SJCRH30 (cell line): ENCODE measurements around the gene VWF. TPM values are rescaled to one million over a fixed set of nuclear protein-coding genes. Genes with fewer than 3 reads are reported as not detected.

Experiments used
- DNase-seq, 2 experiments: peaks; one replicate each; pipeline ENCODE4 v3.0.0-alpha.2; 2015 to 2020
- H3K27ac ChIP-seq: fragments of 250-450 bp; sonication (Bioruptor Pico); 2 replicates; pipeline ENCODE4 v1.5.1; 2020; ENCODE audit warnings: mild to moderate bottlenecking, moderate library complexity
- H3K27me3 ChIP-seq: fragments of 250-450 bp; sonication (Bioruptor Pico); 2 replicates; pipeline ENCODE4 v1.5.1; 2020; ENCODE audit warnings: mild to moderate bottlenecking, moderate library complexity
- H3K36me3 ChIP-seq: fragments of 250-450 bp; sonication (Bioruptor Pico); 2 replicates; pipeline ENCODE4 v1.5.1; 2020; ENCODE audit warnings: mild to moderate bottlenecking, moderate library complexity
- H3K4me1 ChIP-seq: fragments of 250-450 bp; sonication (Bioruptor Pico); 2 replicates; pipeline ENCODE4 v1.5.1; 2020; ENCODE audit warnings: mild to moderate bottlenecking, moderate library complexity
- H3K4me3 ChIP-seq: fragments of 250-450 bp; sonication (Bioruptor Pico); 2 replicates; pipeline ENCODE4 v1.5.1; 2020; ENCODE audit warnings: mild to moderate bottlenecking, moderate library complexity
- H3K9me3 ChIP-seq: fragments of 250-450 bp; sonication (Bioruptor Pico); replicated peaks from 2 replicates; pipeline ENCODE4 v1.5.1; 2020; ENCODE audit warnings: mild to moderate bottlenecking, moderate library complexity
- total RNA-seq: library from RNA; depleted of rRNA; stranded (reverse); fragments of >200 nt; shearing (Covaris generic); gene quantifications from 2 replicates; pipeline ENCODE4 v1.2.3, GENCODE V29; 2014; rRNA removed

Gene VWF
- total RNA-seq, 1 experiment from 2014 or later, result 0.73 TPM

DNA sequence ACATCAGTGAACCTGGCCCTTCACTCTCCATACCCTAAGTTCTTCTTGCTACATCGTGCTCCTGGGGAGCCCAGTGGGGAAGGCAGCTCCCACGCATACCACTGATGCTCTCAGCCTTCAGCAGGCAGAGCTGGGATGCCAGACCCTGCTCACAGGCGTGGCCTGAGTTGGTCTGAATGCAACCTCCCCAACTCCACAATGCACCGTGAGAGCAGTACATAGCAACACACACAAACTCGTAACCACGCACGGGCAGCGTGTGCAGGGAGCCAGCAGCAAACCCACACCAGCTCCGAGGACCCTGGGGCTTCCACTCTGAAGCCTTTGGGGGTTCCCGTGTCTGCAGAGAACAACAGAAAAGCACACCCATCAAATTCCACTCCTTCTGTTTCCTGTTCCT lies 216.7 kb downstream of the VWF start:
- Histone ChIP-seq H3K4me1 (no peaks in the 10 kb centered on the region), H3K36me3 (no peaks in the 10 kb centered on the region), H3K9me3 (no peaks in the 10 kb centered on the region), H3K27ac (no peak overlapping the region), H3K4me3 (no peak overlapping the region), H3K27me3 (peaks cover 11% of the 10 kb centered on the region)
- no peak for DNase-seq

DNA sequence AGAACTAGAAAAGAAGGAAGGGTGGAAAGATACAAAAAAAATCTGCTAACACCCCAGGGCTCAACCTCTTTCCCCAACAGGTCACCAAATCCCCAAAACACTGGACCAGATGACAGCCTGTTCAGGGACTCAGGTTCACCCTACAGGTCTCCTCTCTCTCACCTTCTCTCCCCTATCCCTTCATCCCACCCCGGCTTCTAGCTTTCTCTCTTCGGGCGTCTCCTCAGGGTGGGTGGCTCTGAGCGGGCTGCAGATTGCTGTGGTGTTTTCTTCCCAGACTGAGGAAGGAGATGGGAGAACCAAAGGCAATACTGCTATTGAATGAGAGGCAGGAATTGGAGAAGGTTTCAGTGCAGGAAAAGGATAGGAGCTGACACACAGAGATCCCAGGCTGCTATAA lies 218.7 kb downstream of the VWF start:
- Histone ChIP-seq H3K27me3 (peaks cover 3% of the 10 kb centered on the region), H3K36me3 (no peaks in the 10 kb centered on the region), H3K4me3 (no peak overlapping the region), H3K27ac (no peak overlapping the region), H3K9me3 (no peaks in the 10 kb centered on the region), H3K4me1 (no peaks in the 10 kb centered on the region)
- DNase-seq, result no peak

DNA sequence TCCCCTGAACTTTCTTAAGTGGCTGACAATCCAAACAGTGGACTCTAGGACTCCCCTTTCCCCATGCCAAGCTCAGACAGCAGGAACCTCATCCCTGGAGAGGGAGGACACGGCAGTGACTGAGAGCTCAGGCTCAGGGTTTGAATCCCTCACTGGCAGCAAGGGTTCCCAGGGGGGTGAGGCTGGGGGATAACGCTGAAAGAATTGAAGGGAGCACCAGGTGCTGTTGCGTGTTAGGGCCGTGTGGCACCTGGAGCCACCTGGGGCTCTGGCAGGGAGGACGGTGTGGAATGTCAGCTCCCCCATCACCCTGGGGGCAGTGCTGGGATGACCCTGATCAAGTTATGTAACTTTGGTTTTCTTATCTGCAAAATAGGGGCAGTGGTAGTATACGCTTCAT lies 219.5 kb downstream of the VWF start:
- H3K4me3 ChIP-seq, result no peak overlapping the region
- H3K36me3 ChIP-seq, result no peaks in the 10 kb centered on the region
- H3K27me3 ChIP-seq, result peaks cover 3% of the 10 kb centered on the region
- no peaks in the 10 kb centered on the region for H3K9me3 ChIP-seq
- no peak for DNase-seq
- H3K4me1 ChIP-seq, result no peaks in the 10 kb centered on the region
- H3K27ac ChIP-seq, result no peak overlapping the region

DNA sequence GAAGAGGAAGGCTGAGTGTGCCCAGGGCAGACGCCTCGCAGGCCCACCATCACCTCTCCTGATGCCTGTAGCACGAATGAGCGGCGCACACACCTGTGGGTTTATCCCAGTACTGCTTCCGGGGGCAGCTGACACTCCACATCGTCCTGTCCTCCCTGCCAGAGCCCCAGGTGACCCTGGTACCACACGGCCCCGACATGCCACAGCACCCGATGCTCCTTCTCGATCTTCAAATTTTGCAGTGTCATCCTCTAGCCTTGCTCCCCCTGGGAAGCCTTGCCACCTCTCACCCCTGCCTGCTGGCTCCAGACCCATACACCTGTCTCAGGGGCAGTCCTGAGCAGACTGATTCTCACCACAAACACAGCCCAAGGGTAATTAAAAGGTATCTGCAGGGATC lies 220.0 kb downstream of the VWF start:
- no peak for DNase-seq
- no peaks in the 10 kb centered on the region for H3K4me1 ChIP-seq
- H3K9me3 ChIP-seq, result no peaks in the 10 kb centered on the region
- no peak overlapping the region for H3K4me3 ChIP-seq
- no peak overlapping the region for H3K27ac ChIP-seq
- no peaks in the 10 kb centered on the region for H3K36me3 ChIP-seq
- H3K27me3 ChIP-seq, result peaks cover 3% of the 10 kb centered on the region

DNA sequence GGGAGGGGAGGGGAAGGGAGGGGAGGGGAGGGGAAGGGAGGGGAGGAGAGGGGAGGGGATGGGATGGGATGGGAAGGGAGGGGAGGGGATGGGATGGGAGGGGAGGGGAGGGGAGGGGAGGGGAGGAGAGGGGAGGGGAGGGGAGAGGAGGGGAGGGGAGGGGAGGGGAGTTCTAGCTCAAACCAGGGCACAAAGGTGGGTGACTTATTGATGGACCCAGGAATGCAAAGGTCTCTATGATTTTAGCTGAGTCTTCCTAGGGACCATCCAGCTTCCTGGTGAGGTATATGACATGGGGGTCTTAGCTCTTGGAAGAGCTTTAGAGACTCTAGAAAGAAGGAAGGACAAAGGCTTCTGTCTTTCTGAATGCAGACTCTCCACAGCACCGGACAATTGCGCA lies 221.7 kb downstream of the VWF start:
- Histone ChIP-seq H3K36me3 (no peaks in the 10 kb centered on the region), H3K4me3 (no peak overlapping the region), H3K27me3 (peaks cover 3% of the 10 kb centered on the region; the same call in 1 of the 2 replicates), H3K27ac (no peak overlapping the region), H3K9me3 (no peaks in the 10 kb centered on the region), H3K4me1 (no peaks in the 10 kb centered on the region)
- DNase-seq, result no peak

DNA sequence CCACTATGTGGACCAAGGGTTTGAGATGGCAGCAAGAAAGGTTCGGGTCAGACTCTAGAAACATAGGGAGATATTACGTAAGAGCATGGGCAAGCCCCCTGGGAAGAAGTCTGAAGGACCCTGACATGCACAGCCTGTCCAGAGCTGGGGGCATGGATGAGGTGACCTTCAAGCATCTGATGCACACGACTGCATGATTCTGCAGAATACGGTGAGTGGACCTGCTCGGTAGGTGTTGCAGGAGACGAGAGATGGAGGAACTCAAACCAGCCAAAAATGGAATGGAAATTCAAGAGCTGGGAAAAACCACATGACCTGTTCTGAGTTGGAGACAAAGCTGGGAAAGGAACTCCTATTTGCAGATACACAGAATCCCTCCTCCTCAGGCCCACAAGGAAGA lies 223.1 kb downstream of the VWF start:
- no peaks in the 10 kb centered on the region for H3K9me3 ChIP-seq
- no peaks in the 10 kb centered on the region for H3K27me3 ChIP-seq
- DNase-seq, result no peak
- no peaks in the 10 kb centered on the region for H3K4me1 ChIP-seq
- no peak overlapping the region for H3K27ac ChIP-seq
- H3K36me3 ChIP-seq, result no peaks in the 10 kb centered on the region
- H3K4me3 ChIP-seq, result no peak overlapping the region

DNA sequence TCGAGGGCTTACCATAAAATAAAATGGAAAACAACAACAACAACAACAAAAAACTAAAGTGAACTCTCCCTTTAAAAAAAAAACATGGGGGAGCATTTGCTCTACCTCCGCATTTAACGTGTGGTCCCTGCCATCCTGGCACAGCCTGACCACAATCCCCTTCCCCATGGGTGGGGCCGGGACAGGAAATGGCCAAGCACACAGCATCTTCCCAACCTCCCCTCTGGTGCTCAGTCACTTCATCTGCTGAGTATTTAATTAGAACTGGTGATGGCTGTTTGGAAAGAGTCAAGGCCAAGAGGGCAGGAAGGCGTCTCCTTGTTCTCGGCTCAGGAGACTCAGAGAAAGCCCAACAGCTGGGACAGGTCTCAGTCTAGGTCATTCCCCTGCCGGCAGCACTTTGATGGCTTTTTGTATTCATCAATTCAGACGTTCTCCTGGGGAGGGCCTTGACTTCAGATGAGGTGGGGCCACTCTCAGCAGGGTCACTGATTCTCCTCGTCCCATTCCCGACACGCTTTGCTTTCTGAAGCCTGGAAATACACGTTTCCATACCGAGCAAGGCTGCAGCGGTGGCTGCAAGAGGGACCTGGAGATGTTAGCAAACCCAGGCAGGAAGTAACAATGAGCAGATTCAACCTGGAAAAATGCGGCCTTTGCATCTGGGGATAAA lies 223.8 kb downstream of the VWF start:
- H3K4me1 ChIP-seq, result no peaks in the 10 kb centered on the region
- no peak overlapping the region for H3K4me3 ChIP-seq
- no peak overlapping the region for H3K27ac ChIP-seq
- H3K27me3 ChIP-seq, result no peaks in the 10 kb centered on the region
- no peak for DNase-seq
- H3K9me3 ChIP-seq, result no peaks in the 10 kb centered on the region
- H3K36me3 ChIP-seq, result no peaks in the 10 kb centered on the region

DNA sequence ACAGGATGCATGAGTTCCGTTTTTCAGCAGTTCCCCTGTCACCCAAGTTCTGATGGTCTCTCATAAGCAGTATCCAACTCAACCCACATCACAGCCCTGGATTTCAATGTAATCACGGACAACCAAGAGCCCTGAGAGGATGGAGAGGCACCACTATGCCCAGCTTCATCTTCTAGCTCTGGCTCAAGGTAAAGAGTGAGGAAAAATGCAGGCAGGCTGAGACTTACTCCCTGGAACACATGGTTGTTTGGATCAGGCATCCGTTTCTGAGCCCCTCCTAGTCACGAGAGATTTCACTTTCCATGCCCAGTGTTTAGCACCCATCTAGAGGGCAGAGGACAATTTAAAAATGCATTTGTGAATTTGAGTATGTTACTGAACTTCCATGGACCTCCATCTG lies 224.4 kb downstream of the VWF start:
- no peaks in the 10 kb centered on the region for H3K4me1 ChIP-seq
- no peak overlapping the region for H3K4me3 ChIP-seq
- no peaks in the 10 kb centered on the region for H3K36me3 ChIP-seq
- no peak for DNase-seq
- no peaks in the 10 kb centered on the region for H3K27me3 ChIP-seq
- H3K27ac ChIP-seq, result no peak overlapping the region
- H3K9me3 ChIP-seq, result no peaks in the 10 kb centered on the region

DNA sequence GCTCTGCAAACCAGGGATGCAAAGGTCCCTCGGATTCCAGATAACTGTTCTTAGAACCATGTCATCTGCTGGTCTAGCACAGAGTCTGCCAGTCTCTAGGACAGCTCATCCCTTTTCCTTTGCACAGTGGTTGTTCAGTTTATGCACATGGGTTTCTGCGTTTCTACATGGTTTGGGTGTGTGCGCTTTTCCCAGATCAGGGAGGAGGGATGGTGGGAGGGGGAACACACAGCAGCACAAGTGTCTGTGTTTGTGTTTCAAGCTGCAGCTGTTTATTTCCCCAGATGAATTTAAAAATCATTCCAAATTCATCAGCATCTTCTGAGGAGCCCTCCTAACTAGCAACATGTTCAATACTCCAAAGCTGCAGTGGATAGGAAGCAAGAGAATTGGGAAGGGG lies 224.8 kb downstream of the VWF start:
- Histone ChIP-seq H3K27ac (no peak overlapping the region), H3K4me1 (no peaks in the 10 kb centered on the region), H3K4me3 (no peak overlapping the region), H3K27me3 (no peaks in the 10 kb centered on the region), H3K9me3 (no peaks in the 10 kb centered on the region), H3K36me3 (no peaks in the 10 kb centered on the region)
- DNase-seq, result no peak

DNA sequence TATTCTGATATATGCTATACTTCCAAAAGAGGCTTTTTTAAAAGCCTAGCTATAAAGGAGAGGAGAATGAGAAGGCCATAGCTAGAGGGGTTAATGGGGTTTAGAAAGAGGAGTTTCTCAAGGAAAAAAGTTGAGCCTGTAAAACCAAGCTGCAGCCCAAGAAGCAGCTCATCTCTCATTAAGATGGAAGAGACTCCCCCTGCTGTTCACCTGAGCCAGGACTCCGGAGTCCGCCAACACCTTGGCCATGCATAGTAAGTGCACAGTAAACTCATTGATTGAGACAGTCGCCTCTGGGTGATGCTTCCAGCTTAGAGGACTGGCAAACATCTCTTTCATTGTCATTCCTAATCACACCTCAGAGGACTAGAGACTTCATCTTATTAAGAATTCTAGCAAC lies 225.6 kb downstream of the VWF start:
- Histone ChIP-seq H3K27me3 (no peaks in the 10 kb centered on the region), H3K27ac (no peak overlapping the region), H3K9me3 (no peaks in the 10 kb centered on the region), H3K4me1 (no peaks in the 10 kb centered on the region), H3K4me3 (no peak overlapping the region), H3K36me3 (no peaks in the 10 kb centered on the region)
- DNase-seq, result no peak

Other genes with a start within 250 kb of the VWF start
- 2.2 and 2.3 TPM in 2 replicates for gene ANO2, start 179.4 kb downstream of the VWF start, total RNA-seq
- gene CD9, start 75.7 kb upstream of the VWF start, total RNA-seq, result 220 and 239 TPM in 2 replicates
- gene PLEKHG6, start 186.0 kb upstream of the VWF start, total RNA-seq, result 0.06 TPM in 1 of 2 replicates, not detected in the other
- 34.3 and 40.2 TPM in 2 replicates for gene TNFRSF1A, start 217.4 kb upstream of the VWF start, total RNA-seq